Neural cell (in vitro differentiated cells): ENCODE measurements around the gene SLF2. TPM values are rescaled to one million over a fixed set of nuclear protein-coding genes. Genes with fewer than 3 reads are reported as not detected.

Experiments used
- H2AFZ ChIP-seq: fragments of 200-600, 300-800 bp; sonication (generic), shearing (Covaris generic); 2 replicates; pipeline ENCODE4 v1.6.0; 2014; ENCODE audit warnings: low read depth, mild to moderate bottlenecking, antibody characterized with exemption, low read length, moderate library complexity
- H3F3A ChIP-seq: fragments of 200-600 bp; shearing (Covaris generic); 2 replicates; pipeline ENCODE4 v1.6.1; 2016; ENCODE audit warnings: mild to moderate bottlenecking, moderate library complexity, mixed read lengths, antibody characterized with exemption, low read length; ENCODE audit not compliant: insufficient read depth, poor library complexity, severe bottlenecking
- H3K27ac ChIP-seq: fragments of 200-600, 300-800 bp; sonication (generic), shearing (Covaris generic); 2 replicates; pipeline ENCODE4 v1.5.1; 2014; ENCODE audit warnings: mild to moderate bottlenecking, low read length, moderate library complexity
- H3K27me3 ChIP-seq: fragments of 300-800, 200-600 bp; sonication (generic), shearing (Covaris generic); 2 replicates; pipeline ENCODE4 v1.6.0; 2014; ENCODE audit warnings: mild to moderate bottlenecking, low read depth, low read length, moderate library complexity; ENCODE audit not compliant: insufficient read depth
- H3K36me3 ChIP-seq: fragments of 300-800, 200-600 bp; sonication (generic), shearing (Covaris generic); 2 replicates; pipeline ENCODE4 v1.5.1; 2014; ENCODE audit warnings: mild to moderate bottlenecking, antibody characterized with exemption, low read length, moderate library complexity; ENCODE audit not compliant: insufficient read depth
- H3K4me2 ChIP-seq: fragments of 300-800, 200-600 bp; sonication (generic), shearing (Covaris generic); 2 replicates; pipeline ENCODE4 v1.6.0; 2014; ENCODE audit warnings: mild to moderate bottlenecking, low read length
- H3K4me3 ChIP-seq: fragments of 300-800, 200-600 bp; sonication (generic), shearing (Covaris generic); 2 replicates; pipeline ENCODE4 v1.5.1; 2014; ENCODE audit warnings: mild to moderate bottlenecking, low read length, moderate library complexity
- H3K79me2 ChIP-seq: fragments of 200-600 bp; shearing (Covaris generic); replicated peaks from 2 replicates; pipeline ENCODE4 v1.6.0; 2014; ENCODE audit warnings: mild to moderate bottlenecking, low read length, moderate library complexity; ENCODE audit not compliant: insufficient read depth
- H3K9ac ChIP-seq: fragments of 300-800, 200-600 bp; sonication (generic), shearing (Covaris generic); 2 replicates; pipeline ENCODE4 v1.6.1; 2016; ENCODE audit warnings: mild to moderate bottlenecking, low read length, mixed read lengths
- H3K9me2 ChIP-seq: fragments of 200-600 bp; shearing (Covaris generic); 2 replicates; pipeline ENCODE4 v1.6.1; 2016; ENCODE audit warnings: mild to moderate bottlenecking, low read length, mixed read lengths; ENCODE audit not compliant: insufficient read depth
- H3K9me3 ChIP-seq: fragments of 200-600, 300-800 bp; sonication (generic), shearing (Covaris generic); 2 replicates; pipeline ENCODE4 v1.6.1; 2016; ENCODE audit warnings: mild to moderate bottlenecking, mixed run types, low read length, moderate library complexity, mixed read lengths
- H4K20me1 ChIP-seq: fragments of 200-600 bp; shearing (Covaris generic); 2 replicates; pipeline ENCODE4 v1.6.1; 2016; ENCODE audit warnings: mild to moderate bottlenecking, mixed run types; ENCODE audit not compliant: insufficient read depth
- CTCF ChIP-seq: fragments of 450-650 bp; IDR thresholded peaks from 2 replicates; pipeline ENCODE4 v1.5.1; 2014; ENCODE audit warnings: antibody characterized with exemption, mild to moderate bottlenecking, moderate library complexity; ENCODE audit not compliant: poor library complexity, severe bottlenecking
- EP300 ChIP-seq: fragments of 450-650 bp; conservative IDR thresholded peaks from 2 replicates; pipeline ENCODE4 v1.6.1; 2014; ENCODE audit warnings: antibody characterized with exemption, mild to moderate bottlenecking, moderate library complexity; ENCODE audit not compliant: poor library complexity, severe bottlenecking
- EZH2 ChIP-seq: fragments of 200-600, 300-800 bp; shearing (Covaris generic), sonication (generic); IDR thresholded peaks from 2 replicates; pipeline ENCODE4 v1.6.1; 2014; ENCODE audit warnings: antibody characterized with exemption, low read length, borderline replicate concordance, mild to moderate bottlenecking; ENCODE audit not compliant: insufficient read depth, poor library complexity, severe bottlenecking
- MXI1 ChIP-seq: fragments of 450-650 bp; conservative IDR thresholded peaks from 2 replicates; pipeline ENCODE4 v1.6.1; 2014; ENCODE audit warnings: antibody characterized with exemption, mild to moderate bottlenecking; ENCODE audit not compliant: poor library complexity, severe bottlenecking
- POLR2AphosphoS5 ChIP-seq: IDR thresholded peaks from 2 replicates; pipeline ENCODE4 v1.6.1; 2012
- RAD21 ChIP-seq: fragments of 450-650 bp; conservative IDR thresholded peaks from 2 replicates; pipeline ENCODE4 v1.6.1; 2014; ENCODE audit warnings: antibody characterized with exemption, mild to moderate bottlenecking, moderate library complexity
- REST ChIP-seq: IDR thresholded peaks from 2 replicates; pipeline ENCODE4 v1.6.1; 2012; ENCODE audit warnings: borderline replicate concordance
- SMC3 ChIP-seq: fragments of 450-650 bp; conservative IDR thresholded peaks from 2 replicates; pipeline ENCODE4 v1.6.1; 2014; ENCODE audit warnings: antibody characterized with exemption, mild to moderate bottlenecking, moderate library complexity; ENCODE audit not compliant: poor library complexity
- TAF1 ChIP-seq: IDR thresholded peaks from 2 replicates; pipeline ENCODE4 v1.6.1; 2012; ENCODE audit warnings: low read depth
- polyA plus RNA-seq: library from polyadenylated mRNA; depleted of rRNA; stranded (reverse); fragments of >200 nt; gene quantifications from 2 replicates; pipeline ENCODE4 v1.2.3, GENCODE V29; 2014

Gene SLF2
- polyA plus RNA-seq, 1 donor from 2014 or later = 43.0 TPM

- H3K79me2 ChIP-seq = no peaks in the 10 kb centered on the region
- no peak overlapping the region for H3K4me2 ChIP-seq
- H3K9ac ChIP-seq = no peak overlapping the region
- H3K27me3 ChIP-seq = peaks cover 33% of the 10 kb centered on the region
- H3K9me2 ChIP-seq = no peaks in the 10 kb centered on the region
- no peak overlapping the region for H3K27ac ChIP-seq
- H3K4me3 ChIP-seq = no peak overlapping the region
- H3F3A ChIP-seq = no peaks in the 10 kb centered on the region
- TF ChIP-seq CTCF (no peak), EZH2 (no peak), REST (no peak), EP300 (no peak), TAF1 (no peak), RAD21 (no peak), SMC3 (no peak), POLR2AphosphoS5 (no peak)
- no peaks in the 10 kb centered on the region for H4K20me1 ChIP-seq
- no peaks in the 10 kb centered on the region for H3K9me3 ChIP-seq
- no peak overlapping the region for H2AFZ ChIP-seq
- no peaks in the 10 kb centered on the region for H3K36me3 ChIP-seq
Observed at GRCh38 chr10:101013365-101013825, 100.6 kb downstream of the SLF2 start.

GRCh38 chr10:101014230-101014884 is 101.6 kb downstream of the SLF2 start:
- Histone ChIP-seq H2AFZ (no peak overlapping the region), H3K9me2 (no peaks in the 10 kb centered on the region), H3K9me3 (no peaks in the 10 kb centered on the region), H3F3A (no peaks in the 10 kb centered on the region), H3K36me3 (no peaks in the 10 kb centered on the region), H3K4me2 (no peak overlapping the region), H4K20me1 (no peaks in the 10 kb centered on the region), H3K79me2 (no peaks in the 10 kb centered on the region), H3K9ac (no peak overlapping the region), H3K27me3 (peaks cover 43% of the 10 kb centered on the region), H3K4me3 (no peak overlapping the region), H3K27ac (no peak overlapping the region)
- TF ChIP-seq CTCF (peak; percentile 72), REST (no peak), SMC3 (peak; percentile 57), POLR2AphosphoS5 (no peak), TAF1 (no peak), MXI1 (no peak), EZH2 (no peak), RAD21 (peak; percentile 63), EP300 (no peak)
